Measurements from ENCODE around the gene MSGN1. TPM values are rescaled to one million over a fixed set of nuclear protein-coding genes. Genes with fewer than 3 reads are reported as not detected.

MSGN1 gene, protein sequence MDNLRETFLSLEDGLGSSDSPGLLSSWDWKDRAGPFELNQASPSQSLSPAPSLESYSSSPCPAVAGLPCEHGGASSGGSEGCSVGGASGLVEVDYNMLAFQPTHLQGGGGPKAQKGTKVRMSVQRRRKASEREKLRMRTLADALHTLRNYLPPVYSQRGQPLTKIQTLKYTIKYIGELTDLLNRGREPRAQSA
- not detected in 2 replicates for total RNA-seq

DNA sequence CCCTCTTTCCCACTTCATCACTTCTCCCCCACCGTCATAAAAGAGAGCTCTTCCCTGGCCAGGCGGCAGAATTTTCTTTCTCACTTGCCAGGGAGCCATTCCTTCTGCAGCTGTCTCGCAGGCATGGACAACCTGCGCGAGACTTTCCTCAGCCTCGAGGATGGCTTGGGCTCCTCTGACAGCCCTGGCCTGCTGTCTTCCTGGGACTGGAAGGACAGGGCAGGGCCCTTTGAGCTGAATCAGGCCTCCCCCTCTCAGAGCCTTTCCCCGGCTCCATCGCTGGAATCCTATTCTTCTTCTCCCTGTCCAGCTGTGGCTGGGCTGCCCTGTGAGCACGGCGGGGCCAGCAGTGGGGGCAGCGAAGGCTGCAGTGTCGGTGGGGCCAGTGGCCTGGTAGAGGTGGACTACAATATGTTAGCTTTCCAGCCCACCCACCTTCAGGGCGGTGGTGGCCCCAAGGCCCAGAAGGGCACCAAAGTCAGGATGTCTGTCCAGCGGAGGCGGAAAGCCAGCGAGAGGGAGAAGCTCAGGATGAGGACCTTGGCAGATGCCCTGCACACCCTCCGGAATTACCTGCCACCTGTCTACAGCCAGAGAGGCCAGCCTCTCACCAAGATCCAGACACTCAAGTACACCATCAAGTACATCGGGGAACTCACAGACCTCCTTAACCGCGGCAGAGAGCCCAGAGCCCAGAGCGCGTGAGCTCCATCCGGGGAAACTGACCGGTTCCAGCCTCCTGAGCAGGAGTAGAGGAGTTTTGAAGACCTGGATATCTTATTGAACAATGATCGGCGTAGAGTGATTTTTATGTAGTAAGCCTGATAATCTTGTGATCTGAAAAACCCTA, at the start of gene MSGN1:
Gene MSGN1 (plus strand): TSS at position 65 of the 850 bp plus-strand sequence. CDS start 59 bp downstream, at position 124.

Other genes starting within 250 kb of the MSGN1 start
- gene SMC6, start 62.6 kb upstream of the MSGN1 start, total RNA-seq, result 21.4 and 30.1 TPM in 2 replicates
- 8.5 and 17.8 TPM in 2 replicates for gene GEN1, start 62.3 kb upstream of the MSGN1 start, total RNA-seq
- 1.4 and 3.6 TPM in 2 replicates for gene KCNS3, start 62.2 kb downstream of the MSGN1 start, total RNA-seq